ENCODE measurements around the gene ABCA8. TPM values are rescaled to one million over a fixed set of nuclear protein-coding genes. Genes with fewer than 3 reads are reported as not detected.

Gene ABCA8
- total RNA-seq, 1 donor from 2014 or later, result not detected

DNA sequence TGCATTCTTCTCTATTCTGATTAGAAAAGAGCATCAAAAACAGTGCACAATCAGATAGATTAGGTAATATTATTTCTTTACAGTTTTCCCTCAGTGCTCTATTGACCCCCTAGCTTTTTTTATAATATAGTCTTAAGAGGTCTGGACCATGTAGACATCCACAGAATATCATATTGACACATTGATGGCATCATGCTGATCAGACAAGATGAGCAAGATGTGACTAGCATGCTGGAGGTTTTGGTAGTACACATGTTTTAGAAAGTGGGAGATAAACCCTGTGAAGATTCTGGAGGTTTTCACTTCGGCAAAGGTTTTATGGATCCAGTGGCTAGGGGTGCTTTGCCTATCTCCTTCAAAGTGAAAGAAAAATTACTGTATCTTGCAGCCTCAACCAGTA, 2.8 kb upstream of the ABCA8 start:
- Histone ChIP-seq H4K20me1 (ENCODE audit: insufficient read depth, low read length) (no peaks in the 10 kb centered on the region), H2AFZ (ENCODE audit: low read depth, low read length) (no peak overlapping the region), H3K4me1 (ENCODE audit: insufficient read depth, low read length) (no peaks in the 10 kb centered on the region), H3K27me3 (ENCODE audit: insufficient read depth, low read length) (no peaks in the 10 kb centered on the region), H3K4me3 (ENCODE audit: insufficient read depth, low read depth, low read length) (no peak overlapping the region), H3K4me2 (ENCODE audit: low read length) (no peak overlapping the region), H3K27ac (ENCODE audit: low read depth, low read length) (no peak overlapping the region), H3K79me2 (ENCODE audit: insufficient read depth, low read length) (no peaks in the 10 kb centered on the region), H3K9ac (ENCODE audit: low read length) (no peak overlapping the region), H3K36me3 (ENCODE audit: insufficient read depth, low read length) (no peaks in the 10 kb centered on the region), H3K9me3 (ENCODE audit: insufficient read depth, low read depth, low read length) (no peaks in the 10 kb centered on the region)
- FAIRE-seq, result no peak
- DNase-seq (ENCODE audit: low read depth), result no peak
- H3K9me3 Mint-ChIP-seq (ENCODE audit: unreplicated experiment), result peaks cover 2% of the 10 kb centered on the region
- no peak for TF ChIP-seq EZH2 (IDR thresholded peaks at IDR 0.05; ENCODE audit: insufficient read depth, low read length)
- TF ChIP-seq, protein P1, sequence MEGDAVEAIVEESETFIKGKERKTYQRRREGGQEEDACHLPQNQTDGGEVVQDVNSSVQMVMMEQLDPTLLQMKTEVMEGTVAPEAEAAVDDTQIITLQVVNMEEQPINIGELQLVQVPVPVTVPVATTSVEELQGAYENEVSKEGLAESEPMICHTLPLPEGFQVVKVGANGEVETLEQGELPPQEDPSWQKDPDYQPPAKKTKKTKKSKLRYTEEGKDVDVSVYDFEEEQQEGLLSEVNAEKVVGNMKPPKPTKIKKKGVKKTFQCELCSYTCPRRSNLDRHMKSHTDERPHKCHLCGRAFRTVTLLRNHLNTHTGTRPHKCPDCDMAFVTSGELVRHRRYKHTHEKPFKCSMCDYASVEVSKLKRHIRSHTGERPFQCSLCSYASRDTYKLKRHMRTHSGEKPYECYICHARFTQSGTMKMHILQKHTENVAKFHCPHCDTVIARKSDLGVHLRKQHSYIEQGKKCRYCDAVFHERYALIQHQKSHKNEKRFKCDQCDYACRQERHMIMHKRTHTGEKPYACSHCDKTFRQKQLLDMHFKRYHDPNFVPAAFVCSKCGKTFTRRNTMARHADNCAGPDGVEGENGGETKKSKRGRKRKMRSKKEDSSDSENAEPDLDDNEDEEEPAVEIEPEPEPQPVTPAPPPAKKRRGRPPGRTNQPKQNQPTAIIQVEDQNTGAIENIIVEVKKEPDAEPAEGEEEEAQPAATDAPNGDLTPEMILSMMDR (IDR thresholded peaks at IDR 0.05; ENCODE audit: insufficient read depth, low read depth, low read length), result no peak
- H3K27ac Mint-ChIP-seq (ENCODE audit: unreplicated experiment), result no peak overlapping the region
- H3K36me3 Mint-ChIP-seq (ENCODE audit: low read depth, unreplicated experiment), result no peaks in the 10 kb centered on the region
- H3K27me3 Mint-ChIP-seq (ENCODE audit: low read depth, unreplicated experiment), result no peaks in the 10 kb centered on the region
- no peak overlapping the region for H3K4me3 Mint-ChIP-seq (ENCODE audit: unreplicated experiment)
- peaks cover 4% of the 10 kb centered on the region for H3K4me1 Mint-ChIP-seq (ENCODE audit: low read depth, unreplicated experiment)

DNA sequence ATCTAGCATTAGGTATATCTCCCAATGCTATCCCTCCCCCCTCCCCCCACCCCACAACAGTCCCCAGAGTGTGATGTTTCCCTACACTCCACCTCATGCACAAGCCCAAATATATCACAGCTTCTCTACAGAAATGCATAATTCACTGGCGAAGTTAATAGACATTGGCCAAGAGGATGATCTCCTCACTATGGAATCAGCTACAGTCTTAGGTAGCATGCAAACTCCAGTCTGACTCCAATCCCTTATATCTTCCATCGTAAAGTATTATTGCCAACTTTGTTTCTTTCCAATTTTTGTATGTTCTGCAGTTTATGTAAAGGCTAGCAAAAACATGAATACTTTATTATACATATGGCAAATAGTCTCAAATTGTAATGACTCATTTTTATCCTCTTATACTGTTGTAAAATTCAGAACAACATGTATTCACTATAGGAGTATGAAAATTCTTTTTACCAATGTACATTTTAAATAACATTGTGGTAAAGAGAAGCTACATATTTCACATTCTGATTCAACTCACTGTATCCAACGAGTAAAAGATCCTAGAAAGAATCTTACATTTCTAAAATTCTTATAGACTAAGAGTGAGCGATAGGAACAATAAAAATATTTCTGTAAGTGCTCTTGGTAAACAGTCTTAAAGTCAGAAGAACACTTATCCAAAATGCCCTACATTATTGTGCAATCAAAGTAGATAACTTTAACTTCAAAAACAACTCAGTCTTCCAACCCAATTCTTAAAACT, 871 bp downstream of the ABCA8 start:
- no peaks in the 10 kb centered on the region for H3K36me3 Mint-ChIP-seq (ENCODE audit: low read depth, unreplicated experiment)
- no peaks in the 10 kb centered on the region for H3K27me3 Mint-ChIP-seq (ENCODE audit: low read depth, unreplicated experiment)
- H3K4me1 Mint-ChIP-seq (ENCODE audit: low read depth, unreplicated experiment), result peaks cover 4% of the 10 kb centered on the region
- H3K27me3 ChIP-seq (ENCODE audit: insufficient read depth, low read length), result no peaks in the 10 kb centered on the region
- H3K9me3 Mint-ChIP-seq (ENCODE audit: unreplicated experiment), result peaks cover 2% of the 10 kb centered on the region
- no peaks in the 10 kb centered on the region for H3K4me1 ChIP-seq (ENCODE audit: insufficient read depth, low read length)
- no peaks in the 10 kb centered on the region for H4K20me1 ChIP-seq (ENCODE audit: insufficient read depth, low read length)
- no peak overlapping the region for H3K9ac ChIP-seq (ENCODE audit: low read length)
- no peak overlapping the region for H3K4me3 ChIP-seq (ENCODE audit: insufficient read depth, low read depth, low read length)
- H3K27ac ChIP-seq (ENCODE audit: low read depth, low read length), result no peak overlapping the region
- peak overlapping the region; percentile 41 for H3K4me2 ChIP-seq (ENCODE audit: low read length)
- H3K27ac Mint-ChIP-seq (ENCODE audit: unreplicated experiment), result no peak overlapping the region
- no peak overlapping the region for H3K4me3 Mint-ChIP-seq (ENCODE audit: unreplicated experiment)
- no peak overlapping the region for H2AFZ ChIP-seq (ENCODE audit: low read depth, low read length)
- no peaks in the 10 kb centered on the region for H3K79me2 ChIP-seq (ENCODE audit: insufficient read depth, low read length)
- H3K9me3 ChIP-seq (ENCODE audit: insufficient read depth, low read depth, low read length), result no peaks in the 10 kb centered on the region
- FAIRE-seq (no peak), DNase-seq (ENCODE audit: low read depth) (no peak)
- TF ChIP-seq, protein P1 (IDR thresholded peaks at IDR 0.05; ENCODE audit: insufficient read depth, low read depth, low read length), result no peak
- no peak for TF ChIP-seq EZH2 (IDR thresholded peaks at IDR 0.05; ENCODE audit: insufficient read depth, low read length)
- no peaks in the 10 kb centered on the region for H3K36me3 ChIP-seq (ENCODE audit: insufficient read depth, low read length)

DNA sequence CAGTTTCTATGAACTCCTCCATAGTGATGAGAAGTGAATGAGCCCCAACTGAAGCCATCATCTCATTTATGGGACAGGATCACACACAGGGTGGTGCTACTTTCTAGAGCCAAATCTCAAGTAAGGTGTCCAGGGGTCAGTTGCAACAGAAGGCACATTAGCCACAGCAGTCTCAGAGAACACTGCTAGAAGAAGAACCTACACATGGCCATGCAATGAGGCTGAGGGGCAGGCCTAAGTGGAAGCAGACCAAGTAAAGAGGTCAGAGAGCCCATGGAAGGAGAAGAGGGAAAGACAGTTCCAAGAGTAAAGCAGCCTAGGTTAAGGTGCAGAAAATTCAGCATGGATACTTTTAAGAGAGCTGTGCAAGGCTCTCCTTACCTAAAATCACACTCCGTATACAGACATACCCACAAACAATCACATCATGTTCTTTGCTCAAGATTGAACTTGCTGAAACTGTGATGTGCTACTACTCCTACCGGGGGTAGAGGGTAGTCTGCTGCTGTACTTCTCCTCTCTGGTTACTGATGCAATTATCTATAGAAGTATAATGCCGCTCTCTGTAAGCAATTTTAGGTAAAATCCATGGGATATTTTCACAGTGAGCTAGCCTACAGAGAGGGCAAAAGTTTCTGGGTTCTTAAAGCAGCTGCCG, 1.7 kb downstream of the ABCA8 start:
- Mint-ChIP-seq H3K27me3 (ENCODE audit: low read depth, unreplicated experiment) (no peaks in the 10 kb centered on the region), H3K27ac (ENCODE audit: unreplicated experiment) (no peak overlapping the region), H3K4me1 (ENCODE audit: low read depth, unreplicated experiment) (peaks cover 4% of the 10 kb centered on the region), H3K9me3 (ENCODE audit: unreplicated experiment) (no peaks in the 10 kb centered on the region), H3K4me3 (ENCODE audit: unreplicated experiment) (no peak overlapping the region), H3K36me3 (ENCODE audit: low read depth, unreplicated experiment) (no peaks in the 10 kb centered on the region)
- Histone ChIP-seq H3K9me3 (ENCODE audit: insufficient read depth, low read depth, low read length) (no peaks in the 10 kb centered on the region), H3K27me3 (ENCODE audit: insufficient read depth, low read length) (no peaks in the 10 kb centered on the region), H3K27ac (ENCODE audit: low read depth, low read length) (no peak overlapping the region), H3K4me2 (ENCODE audit: low read length) (no peak overlapping the region), H2AFZ (ENCODE audit: low read depth, low read length) (no peak overlapping the region), H4K20me1 (ENCODE audit: insufficient read depth, low read length) (no peaks in the 10 kb centered on the region), H3K4me1 (ENCODE audit: insufficient read depth, low read length) (no peaks in the 10 kb centered on the region), H3K36me3 (ENCODE audit: insufficient read depth, low read length) (no peaks in the 10 kb centered on the region), H3K4me3 (ENCODE audit: insufficient read depth, low read depth, low read length) (no peak overlapping the region), H3K9ac (ENCODE audit: low read length) (no peak overlapping the region), H3K79me2 (ENCODE audit: insufficient read depth, low read length) (no peaks in the 10 kb centered on the region)
- TF ChIP-seq EZH2 (IDR thresholded peaks at IDR 0.05; ENCODE audit: insufficient read depth, low read length), result no peak
- TF ChIP-seq, protein P1 (IDR thresholded peaks at IDR 0.05; ENCODE audit: insufficient read depth, low read depth, low read length), result no peak
- FAIRE-seq (no peak), DNase-seq (ENCODE audit: low read depth) (no peak)
